Ecto neural progenitor cell (in vitro differentiated cells): ENCODE data around the gene DNAJB4.
"Not testable (repeated sequence)": the region's sequence is repeated elsewhere in the genome, so short reads cannot be mapped to it uniquely, and the experiment has no call there.

Source experiments
- DNase-seq: peaks from one replicate; pipeline ENCODE4 v3.0.0-alpha.2; 2018; ENCODE audit warnings: low spot score

The DNAJB4 gene

DNA sequence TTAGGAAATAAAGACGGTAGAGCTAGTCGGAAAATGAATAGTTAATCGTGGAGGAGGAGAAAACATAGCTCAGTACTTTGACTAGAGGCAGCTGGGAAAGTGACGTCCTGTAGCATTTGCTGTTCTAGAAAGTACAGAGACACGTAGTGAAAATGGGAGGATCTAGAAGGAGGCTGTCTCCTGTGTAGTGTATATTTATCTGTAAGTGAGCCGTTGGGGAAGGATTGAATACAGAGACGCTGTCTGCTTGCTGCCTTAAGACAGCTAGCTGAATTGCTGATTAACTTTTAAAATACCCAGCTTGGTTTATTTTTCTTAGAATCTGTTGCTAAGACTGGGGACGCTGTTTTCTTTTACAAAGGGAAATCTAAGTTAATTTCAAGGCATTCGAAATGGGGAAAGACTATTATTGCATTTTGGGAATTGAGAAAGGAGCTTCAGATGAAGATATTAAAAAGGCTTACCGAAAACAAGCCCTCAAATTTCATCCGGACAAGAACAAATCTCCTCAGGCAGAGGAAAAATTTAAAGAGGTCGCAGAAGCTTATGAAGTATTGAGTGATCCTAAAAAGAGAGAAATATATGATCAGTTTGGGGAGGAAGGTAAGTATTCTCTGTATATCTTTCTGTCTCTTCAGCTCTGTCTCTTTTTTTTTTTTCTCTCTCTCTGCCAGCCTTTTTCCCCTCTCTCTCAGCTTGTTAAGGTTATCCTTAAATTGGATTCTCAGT, at the start of gene DNAJB4:
TSS of gene DNAJB4 (plus strand) at position 221 of the 729 bp plus-strand sequence. CDS start at position 393, 172 bp downstream.
- DNase-seq: peak; percentile 54

- no peak for DNase-seq
Observed at GRCh38 chr1:77955709-77956108, 49.0 kb upstream of the DNAJB4 start.

GRCh38 chr1:77956464-77956863, 48.3 kb upstream of the DNAJB4 start:
- DNase-seq: no peak

DNA sequence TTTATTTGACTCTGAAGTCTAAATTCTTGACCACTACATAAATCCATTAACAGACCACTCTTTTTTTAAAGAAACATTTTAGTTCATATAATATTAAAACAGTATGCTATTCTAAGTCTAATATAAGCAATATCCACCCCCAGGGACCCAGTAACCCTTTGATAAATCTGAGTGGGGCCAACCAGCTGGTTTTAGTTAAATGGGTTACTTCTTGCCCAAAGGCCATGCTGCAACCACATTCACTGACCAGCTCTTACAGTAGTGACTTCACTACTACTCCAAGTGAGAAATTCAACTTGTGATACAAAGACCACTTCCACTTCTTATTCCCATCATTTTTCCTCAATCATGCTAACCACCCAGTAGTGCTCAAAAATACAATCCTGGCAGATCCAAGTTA, 46.3 kb upstream of the DNAJB4 start:
- DNase-seq: no peak

DNA sequence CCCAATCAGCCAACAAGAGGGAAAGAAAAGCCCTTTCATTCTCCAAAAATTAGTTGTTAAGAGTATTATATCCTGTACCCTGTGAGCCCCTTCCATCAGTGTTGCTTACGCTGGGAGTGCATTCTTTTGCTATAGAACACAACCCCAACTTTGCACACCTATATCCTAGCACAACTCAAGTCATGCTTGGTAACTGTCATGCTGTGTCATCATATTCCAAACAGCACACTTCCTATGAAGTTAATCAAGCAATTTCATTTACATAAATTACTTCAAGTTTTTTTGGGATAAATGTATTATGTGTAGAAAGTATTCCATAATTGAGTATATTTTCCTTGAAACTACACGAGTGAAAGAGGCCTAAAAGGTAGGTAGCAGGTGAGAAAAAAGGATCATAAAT, 45.9 kb upstream of the DNAJB4 start:
- DNase-seq: no peak

- no peak for DNase-seq
Observed at GRCh38 chr1:77961392-77961791, 43.3 kb upstream of the DNAJB4 start.

GRCh38 chr1:77966291-77966690, 38.4 kb upstream of the DNAJB4 start:
- no peak for DNase-seq

GRCh38 chr1:77970192-77970591, 34.5 kb upstream of the DNAJB4 start:
- no peak for DNase-seq

- no peak for DNase-seq
Observed at GRCh38 chr1:77972080-77972479, 32.7 kb upstream of the DNAJB4 start.

DNA sequence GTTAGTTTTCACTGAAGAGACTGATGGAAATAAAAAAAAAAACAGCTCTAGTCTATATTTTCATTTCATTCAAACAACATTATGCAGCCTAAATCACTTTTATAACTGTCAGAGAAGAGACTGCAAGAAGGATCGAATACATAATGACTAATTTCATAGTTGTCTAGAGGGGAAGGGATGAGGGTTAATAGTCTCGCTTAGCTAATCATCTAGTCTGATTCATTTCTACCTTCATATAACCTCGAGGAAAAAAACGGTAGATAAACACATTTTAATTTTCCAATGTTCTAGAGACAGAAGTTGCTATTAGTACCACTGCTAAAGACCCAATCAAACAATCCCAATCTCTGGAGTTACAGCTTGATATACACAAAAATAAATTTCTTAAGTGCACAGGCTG, 29.4 kb upstream of the DNAJB4 start:
- no peak for DNase-seq

DNA sequence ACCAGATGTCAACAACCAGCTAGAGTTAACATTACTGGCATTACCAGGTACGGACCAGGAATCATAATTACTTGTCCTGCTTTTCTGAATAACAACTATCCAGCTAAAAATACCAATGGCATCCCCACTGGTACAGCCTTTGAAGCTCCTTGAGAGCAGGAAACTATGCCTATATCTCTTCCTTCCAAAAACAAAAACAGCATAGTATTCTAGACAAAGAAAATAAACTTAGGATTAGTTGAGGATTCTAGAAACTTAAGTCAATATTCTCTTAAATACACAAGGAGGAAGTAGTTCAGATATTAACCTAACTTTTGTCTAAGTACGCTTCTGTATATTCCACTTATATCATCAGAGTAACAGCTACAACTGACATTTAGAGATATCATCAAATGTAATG, 28.8 kb upstream of the DNAJB4 start:
- DNase-seq: no peak

DNA sequence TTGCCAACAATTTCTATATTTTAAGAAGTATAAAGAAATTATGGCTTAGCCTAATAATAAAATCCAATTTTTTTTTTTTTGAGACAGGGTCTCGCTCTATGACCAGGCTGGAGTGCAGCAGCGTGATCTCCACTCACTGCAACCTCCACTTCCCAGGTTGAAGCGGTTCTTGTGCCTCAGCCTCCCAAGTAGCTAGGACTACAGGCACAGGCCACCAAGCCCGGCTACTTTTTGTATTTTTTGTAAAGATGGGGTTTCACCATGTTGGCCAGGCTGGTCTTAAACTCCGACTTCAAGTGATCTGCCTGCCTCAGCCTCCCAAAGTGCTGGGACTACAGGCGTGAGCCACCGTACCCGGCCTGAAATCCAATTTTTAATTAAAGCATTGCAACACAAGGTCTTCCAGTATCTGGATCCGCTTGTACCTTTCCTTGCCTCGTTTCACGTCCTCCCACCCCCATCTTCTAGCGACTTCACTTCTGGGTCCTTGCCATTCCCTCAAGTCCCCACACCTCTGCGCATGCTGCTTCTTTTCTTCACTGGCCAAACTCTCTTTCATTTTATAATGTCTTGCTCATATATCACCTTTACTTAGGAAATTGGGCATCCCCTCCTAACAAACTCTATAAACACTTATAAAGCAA, 28.2 kb upstream of the DNAJB4 start:
- no peak for DNase-seq

- no peak for DNase-seq
Observed at GRCh38 chr1:77977989-77978292, 26.8 kb upstream of the DNAJB4 start.

- DNase-seq: peak; percentile 76
Observed at GRCh38 chr1:77978293-77978968, 26.3 kb upstream of the DNAJB4 start.

GRCh38 chr1:77978969-77979876, 25.5 kb upstream of the DNAJB4 start, which contains the start of gene FUBP1:
Gene FUBP1 (minus strand): TSS chr1:77979072. CDS start chr1:77979004, 68 bp downstream.
- DNase-seq: peak; percentile 95

- DNase-seq: not testable (repeated sequence)
Observed at GRCh38 chr1:77983352-77983996, 21.3 kb upstream of the DNAJB4 start.

DNA sequence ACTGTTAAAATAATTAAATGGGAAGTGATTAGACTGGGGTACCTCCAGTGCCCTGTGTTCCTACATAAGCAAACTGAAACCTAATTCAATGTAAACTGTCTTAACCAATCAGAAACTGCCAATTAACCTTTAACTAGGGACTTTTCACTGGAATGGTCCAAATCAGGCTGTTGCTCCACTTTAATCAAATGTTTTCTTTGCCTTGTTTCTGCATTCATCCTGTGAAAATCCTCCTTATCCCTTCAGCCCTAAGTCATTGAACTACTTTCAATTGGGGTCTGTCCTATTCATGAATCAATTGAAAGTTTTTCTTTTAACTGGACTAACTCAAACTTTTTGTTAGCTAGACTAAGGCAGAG, 20.8 kb upstream of the DNAJB4 start:
- no peak for DNase-seq

DNA sequence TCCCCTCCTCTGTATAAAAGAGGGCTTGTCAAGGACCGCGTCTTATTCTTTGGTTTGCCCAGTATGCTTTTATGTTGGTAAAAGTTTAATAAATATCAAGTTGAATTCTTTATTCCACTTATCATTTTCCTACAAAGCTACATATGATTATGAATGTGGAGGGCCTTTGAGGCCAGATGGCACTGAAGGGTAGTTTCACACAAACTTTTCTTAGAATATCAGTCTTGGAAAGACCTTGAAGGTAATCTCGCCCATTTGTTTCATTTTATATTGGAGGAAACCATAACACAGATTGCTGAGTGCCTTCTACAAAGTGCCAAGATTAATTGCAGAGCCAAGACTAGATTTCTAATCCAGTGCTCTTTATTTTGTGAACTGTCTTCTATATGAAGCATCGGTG, 20.1 kb upstream of the DNAJB4 start:
- DNase-seq: no peak

DNA sequence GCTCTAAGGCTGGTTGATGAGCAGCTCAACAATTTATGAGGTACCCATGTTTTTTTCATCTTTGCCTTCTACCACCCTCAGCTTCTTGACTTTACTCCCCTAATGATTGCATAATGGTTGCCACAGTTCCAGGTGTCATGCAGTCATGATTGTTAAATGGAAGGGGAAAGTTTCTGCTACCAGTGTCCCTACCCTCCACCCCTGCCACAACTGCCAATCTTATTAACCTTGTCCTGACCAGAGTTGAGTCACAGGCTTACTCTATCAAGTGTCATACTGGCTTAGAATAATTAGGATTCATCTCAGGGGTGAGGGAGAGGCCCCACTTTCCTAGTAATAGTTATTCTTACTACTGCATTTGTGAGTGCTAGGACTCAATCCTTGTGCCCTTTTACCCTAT, 17.9 kb upstream of the DNAJB4 start:
- no peak for DNase-seq

- DNase-seq: no peak
Observed at GRCh38 chr1:77987919-77988318, 16.8 kb upstream of the DNAJB4 start.

DNA sequence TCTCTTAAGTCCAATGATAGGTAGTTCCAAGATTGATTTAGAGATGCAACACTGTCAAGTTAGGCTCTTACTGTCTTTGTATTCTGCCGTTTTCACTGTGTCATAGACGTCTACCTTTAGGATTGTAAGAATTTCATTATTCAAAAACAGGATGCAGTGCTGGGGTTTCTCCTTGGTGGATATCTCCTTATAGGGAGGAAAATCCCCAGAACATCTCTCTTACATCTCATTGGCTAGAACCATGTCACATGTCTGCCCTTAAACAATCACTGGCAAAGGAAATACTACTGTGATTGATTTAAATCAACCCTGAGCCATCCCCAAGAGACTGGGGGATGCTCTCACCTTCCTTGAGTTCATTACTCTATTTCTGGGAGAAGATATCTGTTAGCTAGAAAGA, 15.0 kb upstream of the DNAJB4 start:
- DNase-seq: no peak
